ENCODE results near the gene BAZ2B. TPM values are rescaled to one million over a fixed set of nuclear protein-coding genes. Genes with fewer than 3 reads are reported as not detected.

The BAZ2B gene
- total and polyA plus RNA-seq, 7 experiments from 2014 or later, result 9.9 to 57.4 (median 15.3) TPM

GRCh38 chr2:159571540-159572260 lies 44.6 kb downstream of the BAZ2B start:
- Histone ChIP-seq H3K4me1 (ENCODE audit: control insufficient read depth in 2 of 2, insufficient read depth in 2 of 2, low read length in 2 of 2) (no peaks in the 10 kb centered on the region), H3K27ac (ENCODE audit: low read depth, low read length) (no peak overlapping the region), H3K27me3 (ENCODE audit: control insufficient read depth in 2 of 2, insufficient read depth in 2 of 2, low read length in 2 of 2) (no peaks in the 10 kb centered on the region), H3K4me3 (ENCODE audit: low read length) (no peak overlapping the region), H3K9me3 (ENCODE audit: control insufficient read depth in 2 of 3, low read length in 3 of 3) (no peaks in the 10 kb centered on the region), H3K36me3 (ENCODE audit: control insufficient read depth in 2 of 3, insufficient read depth in 3 of 3, low read length in 3 of 3) (no peaks in the 10 kb centered on the region)
- H3K4me3 Mint-ChIP-seq, result no peak overlapping the region
- ATAC-seq (no peak), DNase-seq (no peak)
- POLR2A ChIA-PET, result no interaction called here
- peaks cover 0 to 25% (median 13%) of the 10 kb centered on the region in 5 donors for H3K36me3 Mint-ChIP-seq
- CTCF ChIA-PET, result no interaction called here
- H3K9me3 Mint-ChIP-seq, result peaks cover 0 to 18% (median 6%) of the 10 kb centered on the region in 11 donors
- H3K4me1 Mint-ChIP-seq, result peaks cover 0 to 2% (median 0%) of the 10 kb centered on the region in 7 donors
- H3K27ac Mint-ChIP-seq, result no peak overlapping the region
- H3K27me3 Mint-ChIP-seq, result no peaks in the 10 kb centered on the region
- intact Hi-C loops (cut with micrococcal nuclease), result no loop called here

GRCh38 chr2:159564081-159564480 lies 52.3 kb downstream of the BAZ2B start:
- no peak overlapping the region for H3K4me3 Mint-ChIP-seq
- H3K4me1 Mint-ChIP-seq, result peaks cover 0 to 3% (median 0%) of the 10 kb centered on the region in 7 donors
- Histone ChIP-seq H3K36me3 (ENCODE audit: control insufficient read depth in 2 of 3, insufficient read depth in 3 of 3, low read length in 3 of 3) (no peaks in the 10 kb centered on the region), H3K9me3 (ENCODE audit: control insufficient read depth in 2 of 3, low read length in 3 of 3) (no peaks in the 10 kb centered on the region), H3K27ac (ENCODE audit: low read depth, low read length) (no peak overlapping the region), H3K4me3 (ENCODE audit: low read length) (no peak overlapping the region), H3K27me3 (ENCODE audit: control insufficient read depth in 2 of 2, insufficient read depth in 2 of 2, low read length in 2 of 2) (no peaks in the 10 kb centered on the region), H3K4me1 (ENCODE audit: control insufficient read depth in 2 of 2, insufficient read depth in 2 of 2, low read length in 2 of 2) (no peaks in the 10 kb centered on the region)
- H3K27ac Mint-ChIP-seq, result no peak overlapping the region
- no peak for DNase-seq
- intact Hi-C loops (cut with micrococcal nuclease), result no loop called here
- H3K9me3 Mint-ChIP-seq, result peaks cover 0 to 2% (median 0%) of the 10 kb centered on the region in 11 donors
- no peaks in the 10 kb centered on the region for H3K27me3 Mint-ChIP-seq
- ChIA-PET POLR2A (no interaction called here), CTCF (no interaction called here)
- H3K36me3 Mint-ChIP-seq, result peaks cover 0 to 26% (median 17%) of the 10 kb centered on the region in 5 donors
- no peak for ATAC-seq

DNA sequence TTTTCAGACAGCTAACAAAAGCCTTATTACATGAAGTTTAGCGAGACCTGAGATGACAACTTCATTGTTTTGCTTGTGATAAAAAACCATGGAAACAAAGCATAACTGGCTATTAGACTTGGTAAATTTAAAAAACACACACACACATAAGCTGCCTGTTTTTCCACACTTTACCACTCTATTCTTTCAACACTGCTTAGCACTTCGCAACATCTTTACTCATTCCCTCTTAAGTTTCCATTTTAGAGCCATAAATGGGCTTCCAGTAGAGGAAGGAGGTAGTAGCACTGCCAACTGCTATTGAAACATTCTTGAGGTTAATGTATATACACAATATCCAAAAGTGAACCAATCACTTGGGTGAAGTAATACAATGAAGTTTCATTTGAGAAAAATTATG lies 54.1 kb downstream of the BAZ2B start:
- no peak overlapping the region for H3K27ac Mint-ChIP-seq
- intact Hi-C loops (cut with micrococcal nuclease), result no loop called here
- ChIA-PET CTCF (interaction anchor here (0.6 kb wide), 1 partner anchor 16 kb away, joined by 4 read pairs; no protein-coding TSS in a partner anchor), POLR2A (no interaction called here)
- peaks cover 0 to 2% (median 0%) of the 10 kb centered on the region in 11 donors for H3K9me3 Mint-ChIP-seq
- DNase-seq, result no peak
- H3K4me1 Mint-ChIP-seq, result peaks cover 0 to 3% (median 0%) of the 10 kb centered on the region in 7 donors
- no peak overlapping the region for H3K4me3 ChIP-seq (ENCODE audit: low read length)
- H3K4me3 Mint-ChIP-seq, result no peak overlapping the region
- H3K27me3 ChIP-seq (ENCODE audit: control insufficient read depth in 2 of 2, insufficient read depth in 2 of 2, low read length in 2 of 2), result no peaks in the 10 kb centered on the region
- no peaks in the 10 kb centered on the region for H3K27me3 Mint-ChIP-seq
- no peaks in the 10 kb centered on the region for H3K9me3 ChIP-seq (ENCODE audit: control insufficient read depth in 2 of 3, low read length in 3 of 3)
- no peaks in the 10 kb centered on the region for H3K36me3 ChIP-seq (ENCODE audit: control insufficient read depth in 2 of 3, insufficient read depth in 3 of 3, low read length in 3 of 3)
- H3K4me1 ChIP-seq (ENCODE audit: control insufficient read depth in 2 of 2, insufficient read depth in 2 of 2, low read length in 2 of 2), result no peaks in the 10 kb centered on the region
- H3K27ac ChIP-seq (ENCODE audit: low read depth, low read length), result no peak overlapping the region
- peaks cover 0 to 30% (median 17%) of the 10 kb centered on the region in 5 donors for H3K36me3 Mint-ChIP-seq
- ATAC-seq, result peak; percentile 55

- Mint-ChIP-seq H3K4me1 (peaks cover 0 to 4% (median 0%) of the 10 kb centered on the region in 7 donors), H3K27me3 (no peaks in the 10 kb centered on the region), H3K36me3 (peaks cover 0 to 30% (median 17%) of the 10 kb centered on the region in 5 donors), H3K27ac (no peak overlapping the region), H3K4me3 (no peak overlapping the region), H3K9me3 (peaks cover 0 to 2% (median 0%) of the 10 kb centered on the region in 11 donors)
- Histone ChIP-seq H3K9me3 (ENCODE audit: control insufficient read depth in 2 of 3, low read length in 3 of 3) (no peaks in the 10 kb centered on the region), H3K27ac (ENCODE audit: low read depth, low read length) (no peak overlapping the region), H3K4me3 (ENCODE audit: low read length) (no peak overlapping the region), H3K4me1 (ENCODE audit: control insufficient read depth in 2 of 2, insufficient read depth in 2 of 2, low read length in 2 of 2) (no peaks in the 10 kb centered on the region), H3K36me3 (ENCODE audit: control insufficient read depth in 2 of 3, insufficient read depth in 3 of 3, low read length in 3 of 3) (no peaks in the 10 kb centered on the region), H3K27me3 (ENCODE audit: control insufficient read depth in 2 of 2, insufficient read depth in 2 of 2, low read length in 2 of 2) (no peaks in the 10 kb centered on the region)
- DNase-seq (no peak), ATAC-seq (no peak)
- intact Hi-C loops (cut with micrococcal nuclease), result no loop called here
- CTCF ChIA-PET, result interaction anchor here (0.6 kb wide), 1 partner anchor 15 kb away, joined by 4 read pairs; no protein-coding TSS in a partner anchor
- POLR2A ChIA-PET, result no interaction called here
Measured at GRCh38 chr2:159561786-159562185, 54.6 kb downstream of the BAZ2B start.

DNA sequence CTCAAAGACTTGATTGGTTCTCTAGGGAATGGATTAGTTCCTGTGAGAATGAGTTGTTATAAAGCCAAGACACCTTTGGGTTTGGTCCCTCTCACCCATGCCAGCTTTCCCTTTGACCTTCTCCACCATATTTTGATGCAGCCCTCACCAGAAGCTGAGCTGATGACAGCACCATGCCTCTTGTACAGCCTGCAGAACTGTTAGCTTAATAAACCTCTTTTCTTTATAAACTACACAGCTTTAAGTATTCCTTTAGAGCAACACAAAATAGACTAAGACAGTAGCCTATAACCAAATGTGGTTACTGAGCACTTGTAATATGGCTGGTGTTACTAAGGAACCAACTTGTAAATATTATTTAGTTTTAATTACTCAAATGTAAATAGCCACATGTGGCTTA lies 55.1 kb downstream of the BAZ2B start:
- Mint-ChIP-seq H3K27me3 (no peaks in the 10 kb centered on the region), H3K27ac (no peak overlapping the region), H3K9me3 (peaks cover 0 to 2% (median 0%) of the 10 kb centered on the region in 11 donors), H3K4me1 (peaks cover 0 to 4% (median 0%) of the 10 kb centered on the region in 7 donors), H3K36me3 (peaks cover 0 to 25% (median 12%) of the 10 kb centered on the region in 5 donors), H3K4me3 (no peak overlapping the region)
- no peaks in the 10 kb centered on the region for H3K27me3 ChIP-seq (ENCODE audit: control insufficient read depth in 2 of 2, insufficient read depth in 2 of 2, low read length in 2 of 2)
- H3K36me3 ChIP-seq (ENCODE audit: control insufficient read depth in 2 of 3, insufficient read depth in 3 of 3, low read length in 3 of 3), result no peaks in the 10 kb centered on the region
- intact Hi-C loops (cut with micrococcal nuclease), result no loop called here
- ChIA-PET CTCF (no interaction called here), POLR2A (no interaction called here)
- no peak overlapping the region for H3K27ac ChIP-seq (ENCODE audit: low read depth, low read length)
- H3K4me1 ChIP-seq (ENCODE audit: control insufficient read depth in 2 of 2, insufficient read depth in 2 of 2, low read length in 2 of 2), result no peaks in the 10 kb centered on the region
- DNase-seq (no peak), ATAC-seq (no peak)
- no peak overlapping the region for H3K4me3 ChIP-seq (ENCODE audit: low read length)
- no peaks in the 10 kb centered on the region for H3K9me3 ChIP-seq (ENCODE audit: control insufficient read depth in 2 of 3, low read length in 3 of 3)

DNA sequence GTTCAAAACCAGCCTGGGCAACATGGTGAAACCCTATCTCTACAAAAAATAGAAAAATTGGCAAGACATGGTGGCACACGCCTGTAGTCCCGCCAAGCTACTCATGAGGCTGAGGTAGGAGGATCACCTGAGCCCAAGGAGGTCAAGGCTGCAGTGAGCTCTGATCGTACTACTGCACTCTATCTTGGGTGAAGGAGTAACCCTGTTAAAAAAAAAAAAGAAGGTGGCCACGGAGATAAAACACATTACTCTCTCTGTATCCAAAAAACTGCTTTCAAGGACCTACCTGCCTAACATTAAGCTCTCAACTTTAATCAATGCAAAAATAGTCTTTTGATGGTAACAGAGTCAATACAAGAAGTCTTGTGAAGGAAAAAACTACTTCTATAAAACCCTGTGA lies 57.3 kb downstream of the BAZ2B start:
- Histone ChIP-seq H3K4me3 (ENCODE audit: low read length) (no peak overlapping the region), H3K36me3 (ENCODE audit: control insufficient read depth in 2 of 3, insufficient read depth in 3 of 3, low read length in 3 of 3) (no peaks in the 10 kb centered on the region), H3K9me3 (ENCODE audit: control insufficient read depth in 2 of 3, low read length in 3 of 3) (no peaks in the 10 kb centered on the region), H3K27me3 (ENCODE audit: control insufficient read depth in 2 of 2, insufficient read depth in 2 of 2, low read length in 2 of 2) (no peaks in the 10 kb centered on the region), H3K27ac (ENCODE audit: low read depth, low read length) (no peak overlapping the region), H3K4me1 (ENCODE audit: control insufficient read depth in 2 of 2, insufficient read depth in 2 of 2, low read length in 2 of 2) (no peaks in the 10 kb centered on the region)
- intact Hi-C loops (cut with micrococcal nuclease), result no loop called here
- H3K4me3 Mint-ChIP-seq, result no peak overlapping the region
- H3K27ac Mint-ChIP-seq, result no peak overlapping the region
- peaks cover 0 to under 1% (median 0%) of the 10 kb centered on the region in 11 donors for H3K9me3 Mint-ChIP-seq
- DNase-seq (no peak), ATAC-seq (no peak)
- no peaks in the 10 kb centered on the region for H3K27me3 Mint-ChIP-seq
- CTCF ChIA-PET, result no interaction called here
- POLR2A ChIA-PET, result no interaction called here
- peaks cover 0 to 13% (median under 1%) of the 10 kb centered on the region in 5 donors for H3K36me3 Mint-ChIP-seq
- H3K4me1 Mint-ChIP-seq, result peaks cover 0 to 4% (median 0%) of the 10 kb centered on the region in 7 donors

- no peak overlapping the region for H3K4me3 Mint-ChIP-seq
- H3K27me3 Mint-ChIP-seq, result no peaks in the 10 kb centered on the region
- Histone ChIP-seq H3K27ac (ENCODE audit: low read depth, low read length) (no peak overlapping the region), H3K4me3 (ENCODE audit: low read length) (no peak overlapping the region), H3K4me1 (ENCODE audit: control insufficient read depth in 2 of 2, insufficient read depth in 2 of 2, low read length in 2 of 2) (no peaks in the 10 kb centered on the region), H3K27me3 (ENCODE audit: control insufficient read depth in 2 of 2, insufficient read depth in 2 of 2, low read length in 2 of 2) (no peaks in the 10 kb centered on the region), H3K36me3 (ENCODE audit: control insufficient read depth in 2 of 3, insufficient read depth in 3 of 3, low read length in 3 of 3) (no peaks in the 10 kb centered on the region), H3K9me3 (ENCODE audit: control insufficient read depth in 2 of 3, low read length in 3 of 3) (no peaks in the 10 kb centered on the region)
- peaks cover 0 to 3% (median 0%) of the 10 kb centered on the region in 7 donors for H3K4me1 Mint-ChIP-seq
- no peak overlapping the region for H3K27ac Mint-ChIP-seq
- H3K9me3 Mint-ChIP-seq, result no peaks in the 10 kb centered on the region
- POLR2A ChIA-PET, result no interaction called here
- ATAC-seq, result no peak
- H3K36me3 Mint-ChIP-seq, result peaks cover 0 to 11% (median 0%) of the 10 kb centered on the region in 5 donors
- CTCF ChIA-PET, result no interaction called here
- DNase-seq, result no peak
- intact Hi-C loops (cut with micrococcal nuclease), result no loop called here
Measured at GRCh38 chr2:159558479-159558878, 57.9 kb downstream of the BAZ2B start.

Data from naive thymus-derived CD4-positive, alpha-beta T cell (primary cell).